Activated CD8-positive, alpha-beta memory T cell treated with anti-CD3 and anti-CD28 coated beads, Interleukin-2, amount 50 U/mL, for 24 hours (primary cell): ENCODE data around the gene SUDS3.
A peak's percentile ranks its signal among the peaks of the same experiment; 100 is the strongest.
"Not testable (repeated sequence)": the region's sequence is repeated elsewhere in the genome, so short reads cannot be mapped to it uniquely, and the experiment has no call there.

Experiments used
- DNase-seq: peaks from one replicate; pipeline ENCODE4 v3.0.0-alpha.2; 2020; ENCODE audit errors: extremely low read depth

Gene SUDS3

GRCh38 chr12:118397708-118398440 lies 21.5 kb downstream of the SUDS3 start:
- DNase-seq = no peak

GRCh38 chr12:118398524-118398923 lies 22.2 kb downstream of the SUDS3 start:
- DNase-seq = no peak

- no peak for DNase-seq
These were observed 22.6 kb downstream of the SUDS3 start for GRCh38 chr12:118398940-118399339.

GRCh38 chr12:118402251-118402650 lies 25.9 kb downstream of the SUDS3 start:
- DNase-seq = no peak

GRCh38 chr12:118404876-118405521 lies 28.6 kb downstream of the SUDS3 start:
- DNase-seq = peak; percentile 21

GRCh38 chr12:118408241-118408640 lies 31.9 kb downstream of the SUDS3 start:
- not testable (repeated sequence) for DNase-seq

GRCh38 chr12:118409834-118410233 lies 33.5 kb downstream of the SUDS3 start:
- no peak for DNase-seq

GRCh38 chr12:118417942-118418341 lies 41.6 kb downstream of the SUDS3 start:
- DNase-seq = no peak

- no peak for DNase-seq
These were observed 42.2 kb downstream of the SUDS3 start for GRCh38 chr12:118418385-118419057.

GRCh38 chr12:118420673-118421072 lies 44.3 kb downstream of the SUDS3 start:
- DNase-seq = no peak

- DNase-seq = no peak
These were observed 48.5 kb downstream of the SUDS3 start for GRCh38 chr12:118424884-118425283.

GRCh38 chr12:118425364-118425763 lies 49.0 kb downstream of the SUDS3 start:
- DNase-seq = no peak

- DNase-seq = no peak
These were observed 51.5 kb downstream of the SUDS3 start for GRCh38 chr12:118427819-118428218.

GRCh38 chr12:118428643-118429042 lies 52.3 kb downstream of the SUDS3 start:
- DNase-seq = no peak

GRCh38 chr12:118429688-118430383 lies 53.5 kb downstream of the SUDS3 start:
- DNase-seq = no peak

GRCh38 chr12:118430516-118430915 lies 54.2 kb downstream of the SUDS3 start:
- no peak for DNase-seq

- DNase-seq = no peak
These were observed 56.6 kb downstream of the SUDS3 start for GRCh38 chr12:118432812-118433545.

- no peak for DNase-seq
These were observed 59.8 kb downstream of the SUDS3 start for GRCh38 chr12:118436002-118436730.

- DNase-seq = no peak
These were observed 60.6 kb downstream of the SUDS3 start for GRCh38 chr12:118436986-118437385.

GRCh38 chr12:118439068-118439467 lies 62.7 kb downstream of the SUDS3 start:
- no peak for DNase-seq

- no peak for DNase-seq
These were observed 69.9 kb downstream of the SUDS3 start for GRCh38 chr12:118446247-118446646.
